ENCODE results near the gene OLFML1.

- no peak for TF ChIP-seq CTCF (IDR thresholded peaks at IDR 0.05; ENCODE audit: extremely low read depth in 1 of 2, insufficient read depth in 1 of 2, low read depth in 1 of 2, low read length in 2 of 2)
- no peak for TF ChIP-seq EZH2 (IDR thresholded peaks at IDR 0.05; ENCODE audit: borderline replicate concordance, low read depth, low read length, severe bottlenecking)
- TF ChIP-seq JUN (IDR thresholded peaks at IDR 0.05; ENCODE audit: borderline replicate concordance, insufficient read depth, insufficient read length, low read depth), result no peak
- TF ChIP-seq POLR2A (IDR thresholded peaks at IDR 0.05; ENCODE audit: low read depth, low read length), result no peak
- TF ChIP-seq MAX (IDR thresholded peaks at IDR 0.05; ENCODE audit: insufficient read depth, insufficient read length), result no peak
- TF ChIP-seq MYC (IDR thresholded peaks at IDR 0.05; ENCODE audit: low read depth, low read length), result no peak
- no peak for TF ChIP-seq FOS (IDR thresholded peaks at IDR 0.05; ENCODE audit: borderline replicate concordance, insufficient read depth, low read length)
Observed at GRCh38 chr11:7486098-7486780, 933 bp downstream of the OLFML1 start.
